GM19468 (cell line): ENCODE measurements around the gene CPD.
"Not testable (repeated sequence)": the region's sequence is repeated elsewhere in the genome, so short reads cannot be mapped to it uniquely, and the experiment has no call there.

Experiments used
- ATAC-seq: cut with Tn5 transposase; IDR thresholded peaks from one replicate; pipeline ENCODE4 v1.9.1; 2021; ENCODE audit warnings: mild to moderate bottlenecking, moderate library complexity, moderate number of reproducible peaks; ENCODE audit not compliant: unreplicated experiment; ENCODE audit errors: extremely low read depth

CPD gene

GRCh38 chr17:30378825-30379302, at the start of gene CPD:
CPD (plus strand) TSS chr17:30378927; CDS start chr17:30378981, 54 bp downstream.
- peak; percentile 69 for ATAC-seq

- no peak for ATAC-seq
These were observed 46.6 kb upstream of the CPD start for GRCh38 chr17:30332057-30332542.

- no peak for ATAC-seq
These were observed 45.0 kb upstream of the CPD start, which contains the start of gene TMIGD1 for GRCh38 chr17:30333503-30334360. TMIGD1 (minus strand) TSS chr17:30334057; CDS start chr17:30332133, 1,924 bp downstream.

- ATAC-seq = no peak
These were observed 44.3 kb upstream of the CPD start for GRCh38 chr17:30334421-30334820.

- no peak for ATAC-seq
These were observed 42.2 kb upstream of the CPD start for GRCh38 chr17:30336369-30337171.

- ATAC-seq = no peak
These were observed 41.2 kb upstream of the CPD start for GRCh38 chr17:30337393-30337999.

- ATAC-seq = no peak
These were observed 39.6 kb upstream of the CPD start for GRCh38 chr17:30339086-30339485.

GRCh38 chr17:30340801-30341356, 37.8 kb upstream of the CPD start:
- no peak for ATAC-seq

GRCh38 chr17:30341703-30342249, 37.0 kb upstream of the CPD start:
- ATAC-seq = no peak

GRCh38 chr17:30343244-30343643, 35.5 kb upstream of the CPD start:
- not testable (repeated sequence) for ATAC-seq

- ATAC-seq = no peak
These were observed 34.9 kb upstream of the CPD start for GRCh38 chr17:30343796-30344195.

GRCh38 chr17:30344283-30345088, 34.2 kb upstream of the CPD start:
- ATAC-seq = no peak

GRCh38 chr17:30345089-30345433, 33.7 kb upstream of the CPD start:
- ATAC-seq = no peak

GRCh38 chr17:30345527-30346075, 33.1 kb upstream of the CPD start:
- ATAC-seq = no peak

- no peak for ATAC-seq
These were observed 32.4 kb upstream of the CPD start for GRCh38 chr17:30346221-30346795.

- ATAC-seq = no peak
These were observed 31.2 kb upstream of the CPD start for GRCh38 chr17:30347488-30347887.

- no peak for ATAC-seq
These were observed 29.5 kb upstream of the CPD start for GRCh38 chr17:30349252-30349651.

GRCh38 chr17:30351263-30351662, 27.5 kb upstream of the CPD start:
- ATAC-seq = not testable (repeated sequence)
